SK-N-MC (cell line): ENCODE measurements around the gene TMEM54.

Source experiments
- EZH2 ChIP-seq: fragments of 200-600 bp; sonication (generic); IDR thresholded peaks from one replicate; pipeline ENCODE4 v1.6.1; 2017; ENCODE audit warnings: antibody characterized with exemption
- FOXP2 ChIP-seq: optimal IDR thresholded peaks from 2 replicates; pipeline ENCODE3; 2011; ENCODE audit warnings: mild to moderate bottlenecking, moderate library complexity; ENCODE audit not compliant: insufficient read depth; ENCODE audit errors: extremely low read length, control extremely low read depth
- POLR2AphosphoS5 ChIP-seq: IDR thresholded peaks from 2 replicates; pipeline ENCODE4 v1.6.1; 2012; ENCODE audit warnings: mild to moderate bottlenecking, low read depth, low read length, borderline replicate concordance

- TF ChIP-seq POLR2AphosphoS5 (no peak), EZH2 (no peak), FOXP2 (no peak)
Measured at GRCh38 chr1:32891630-32892029, 9.6 kb downstream of the TMEM54 start.
